H1 (cell line): Measurements from ENCODE around the gene RANBP9. TPM values are rescaled to one million over a fixed set of nuclear protein-coding genes. Genes with fewer than 3 reads are reported as not detected.

ENCODE experiments used
- CTCF ChIA-PET: fragments of 300-600 bp; sonication (Branson Sonifier 250); formaldehyde crosslinking; loops from one replicate; lab custom pipeline; 2021; ENCODE audit not compliant: partially characterized antibody; lab: Charles Lee
- POLR2A ChIA-PET: fragments of 300-600 bp; sonication (Branson Sonifier 250); formaldehyde crosslinking; loops from one replicate; lab custom pipeline; 2021; ENCODE audit warnings: inconsistent platforms; ENCODE audit not compliant: partially characterized antibody; lab: Charles Lee
- DNase-seq, 2 experiments: peaks; one replicate each; pipeline versions ENCODE4 v3.0.0 to v3.0.0-alpha.2; 2010 to 2022; ENCODE audit warnings: low spot score in 2 of 2, low read depth in 1 of 2, mixed read lengths in 1 of 2
- FAIRE-seq: peaks from 2 replicates; lab custom pipeline; 2011; peaks lifted over from hg19 to GRCh38; lab: Jason Lieb, UNC
- H2AFZ ChIP-seq: 2 replicates; pipeline ENCODE4 v1.8.1; 2012; ENCODE audit warnings: low read length, inconsistent platforms
- H2AK5ac ChIP-seq: 2 replicates; pipeline ENCODE4 v1.6.1; 2013; ENCODE audit warnings: low read depth, low read length
- H2BK120ac ChIP-seq: replicated peaks from 2 replicates; pipeline ENCODE3; 2013; ENCODE audit warnings: low read depth, low read length, inconsistent platforms
- H2BK12ac ChIP-seq: 2 replicates; pipeline ENCODE4 v1.6.1; 2013; ENCODE audit warnings: low read depth, low read length
- H2BK15ac ChIP-seq: 2 replicates; pipeline ENCODE4 v1.6.1; 2013; ENCODE audit warnings: low read length
- H2BK20ac ChIP-seq: 2 replicates; pipeline ENCODE4 v1.6.1; 2013; ENCODE audit warnings: low read length
- H2BK5ac ChIP-seq: 2 replicates; pipeline ENCODE4 v1.6.1; 2013; ENCODE audit warnings: low read depth, low read length
- H3K14ac ChIP-seq: 2 replicates; pipeline ENCODE4 v1.6.1; 2013; ENCODE audit warnings: inconsistent platforms; ENCODE audit not compliant: insufficient read length
- H3K18ac ChIP-seq: 2 replicates; pipeline ENCODE4 v1.6.1; 2013; ENCODE audit warnings: low read length; ENCODE audit errors: extremely low read depth
- H3K23ac ChIP-seq: 2 replicates; pipeline ENCODE4 v1.6.1; 2013; ENCODE audit warnings: inconsistent platforms; ENCODE audit not compliant: insufficient read length
- H3K23me2 ChIP-seq: 2 replicates; pipeline ENCODE4 v1.6.1; 2013; ENCODE audit warnings: low read depth, low read length
- H3K27ac ChIP-seq: 2 replicates; pipeline ENCODE4 v1.6.1; 2011; ENCODE audit warnings: low read depth, low read length, inconsistent platforms
- H3K27me3 ChIP-seq, 4 experiments: replicated peaks in 1 of 4; 1 replicate in 1 of 4; 2 replicates in 3 of 4; pipeline versions ENCODE4 v1.6.1 to v1.8.1; 2011 to 2013; ENCODE audit warnings: low read length in 3 of 4, mild to moderate bottlenecking in 3 of 4, inconsistent platforms in 2 of 4, mixed read lengths in 2 of 4, moderate library complexity in 1 of 4; ENCODE audit not compliant: control insufficient read depth in 3 of 4, insufficient read depth in 3 of 4; ENCODE audit errors: extremely low read depth in 1 of 4
- H3K36me3 ChIP-seq, 4 experiments: 2 replicates each; pipeline versions ENCODE4 v1.6.1 to v1.8.1; 2011 to 2013; ENCODE audit warnings: mild to moderate bottlenecking in 4 of 4, low read length in 3 of 4, moderate library complexity in 2 of 4, control low read depth in 1 of 4, inconsistent platforms in 1 of 4; ENCODE audit not compliant: insufficient read depth in 4 of 4, control insufficient read depth in 2 of 4
- H3K4ac ChIP-seq: replicated peaks from 2 replicates; pipeline ENCODE3; 2013; ENCODE audit warnings: low read length, low read depth, mixed read lengths, inconsistent platforms; ENCODE audit not compliant: insufficient read length
- H3K4me1 ChIP-seq, 4 experiments: replicated peaks in 1 of 4; 1 replicate in 1 of 4; 2 replicates in 3 of 4; pipeline versions ENCODE4 v1.6.1 to v1.8.1; 2011 to 2013; ENCODE audit warnings: low read length in 3 of 4, inconsistent platforms in 2 of 4, mixed read lengths in 1 of 4; ENCODE audit not compliant: insufficient read depth in 4 of 4, control insufficient read depth in 3 of 4
- H3K4me2 ChIP-seq, 2 experiments: 2 replicates each; pipeline versions ENCODE4 v1.6.1 to v1.8.1; 2011 to 2013; ENCODE audit warnings: low read depth in 2 of 2, low read length in 2 of 2, control low read depth in 1 of 2, inconsistent platforms in 1 of 2, mild to moderate bottlenecking in 1 of 2; ENCODE audit not compliant: insufficient read depth in 1 of 2
- H3K4me3 ChIP-seq, 4 experiments: fragments of 200-600, 300-600 bp in 1 of 4; sonication (generic), shearing (Covaris generic), sonication (Bioruptor Twin) in 1 of 4; 2 replicates each; pipeline versions ENCODE4 v1.5.1 to v1.8.1; 2011 to 2016; ENCODE audit warnings: low read length in 4 of 4, low read depth in 3 of 4, control low read depth in 2 of 4, inconsistent platforms in 2 of 4, mild to moderate bottlenecking in 2 of 4, mixed read lengths in 1 of 4, moderate library complexity in 1 of 4; ENCODE audit not compliant: insufficient read depth in 2 of 4; ENCODE audit errors: extremely low read depth in 1 of 4
- H3K56ac ChIP-seq: replicated peaks from 2 replicates; pipeline ENCODE3; 2013; ENCODE audit warnings: low read depth, mild to moderate bottlenecking, mixed read lengths, low read length, inconsistent platforms; ENCODE audit not compliant: insufficient read length
- H3K79me1 ChIP-seq: 2 replicates; pipeline ENCODE4 v1.6.1; 2013; ENCODE audit warnings: low read depth, low read length, control low read depth
- H3K79me2 ChIP-seq, 2 experiments: 2 replicates each; pipeline versions ENCODE4 v1.6.1 to v1.8.1; 2012 to 2013; ENCODE audit warnings: low read length in 2 of 2, mild to moderate bottlenecking in 2 of 2, inconsistent platforms in 1 of 2; ENCODE audit not compliant: insufficient read depth in 2 of 2, control insufficient read depth in 1 of 2
- H3K9ac ChIP-seq, 4 experiments: replicated peaks in 1 of 4; 1 replicate in 1 of 4; 2 replicates in 3 of 4; pipeline versions ENCODE4 v1.6.1 to v1.8.1; 2011 to 2013; ENCODE audit warnings: low read depth in 3 of 4, low read length in 3 of 4, control low read depth in 2 of 4, mild to moderate bottlenecking in 2 of 4, moderate library complexity in 2 of 4, inconsistent platforms in 1 of 4; ENCODE audit errors: extremely low read depth in 1 of 4
- H3K9me3 ChIP-seq, 2 experiments: 2 replicates each; pipeline versions ENCODE4 v1.6.1 to v1.8.1; 2012 to 2013; ENCODE audit warnings: mild to moderate bottlenecking in 2 of 2, moderate library complexity in 2 of 2, control low read depth in 1 of 2, inconsistent platforms in 1 of 2, low read depth in 1 of 2, low read length in 1 of 2, mixed read lengths in 1 of 2; ENCODE audit not compliant: insufficient read depth in 2 of 2
- H4K20me1 ChIP-seq, 2 experiments: replicated peaks in 1 of 2; 2 replicates each; pipeline versions ENCODE3 to v1.8.1; 2011 to 2013; ENCODE audit warnings: inconsistent platforms in 2 of 2, low read length in 2 of 2, mild to moderate bottlenecking in 1 of 2; ENCODE audit not compliant: insufficient read depth in 2 of 2, control insufficient read depth in 1 of 2
- H4K5ac ChIP-seq: 2 replicates; pipeline ENCODE4 v1.6.1; 2013; ENCODE audit warnings: low read length, low read depth, mixed read lengths, inconsistent platforms; ENCODE audit not compliant: insufficient read length
- H4K8ac ChIP-seq: 2 replicates; pipeline ENCODE4 v1.8.0; 2013; ENCODE audit warnings: mild to moderate bottlenecking, moderate library complexity, low read length, inconsistent platforms; ENCODE audit not compliant: insufficient read depth; ENCODE audit errors: extremely low read depth
- H4K91ac ChIP-seq: replicated peaks from 2 replicates; pipeline ENCODE3; 2013; ENCODE audit warnings: low read length, mixed read lengths, inconsistent platforms; ENCODE audit not compliant: insufficient read length
- EP300 ChIP-seq, 2 experiments: IDR thresholded peaks; 1 replicate in 1 of 2; 2 replicates in 1 of 2; pipeline ENCODE4 v1.6.1; 2011 to 2012; ENCODE audit warnings: low read depth in 2 of 2, low read length in 2 of 2, mild to moderate bottlenecking in 2 of 2, borderline replicate concordance in 1 of 2, inconsistent platforms in 1 of 2, moderate library complexity in 1 of 2
- FOSL1 ChIP-seq: IDR thresholded peaks from 2 replicates; pipeline ENCODE4 v1.6.1; 2011; ENCODE audit warnings: mild to moderate bottlenecking, low read depth, low read length, moderate library complexity; ENCODE audit not compliant: insufficient read depth
- HDAC6 ChIP-seq: IDR thresholded peaks from one replicate; pipeline ENCODE4 v1.7.1; 2012; ENCODE audit warnings: low read depth, mild to moderate bottlenecking, inconsistent platforms, low read length, moderate library complexity
- RAD21 ChIP-seq, 2 experiments: IDR thresholded peaks in 1 of 2; conservative IDR thresholded peaks in 1 of 2; 2 replicates each; pipeline ENCODE4 v1.6.1; 2011; ENCODE audit warnings: low read depth in 2 of 2, low read length in 2 of 2, improper control_type of control experiment in 1 of 2, inconsistent platforms in 1 of 2, mild to moderate bottlenecking in 1 of 2, moderate library complexity in 1 of 2
- SIRT6 ChIP-seq: IDR thresholded peaks from one replicate; pipeline ENCODE4 v1.7.1; 2012; ENCODE audit warnings: low read length, inconsistent platforms
- SIX5 ChIP-seq: IDR thresholded peaks from 2 replicates; pipeline ENCODE4 v1.6.1; 2011; ENCODE audit warnings: mild to moderate bottlenecking, low read depth, low read length
- SP2 ChIP-seq: IDR thresholded peaks from 2 replicates; pipeline ENCODE4 v1.6.1; 2012; ENCODE audit warnings: mild to moderate bottlenecking, low read length, inconsistent platforms
- SRF ChIP-seq: IDR thresholded peaks from 2 replicates; pipeline ENCODE4 v1.6.1; 2011; ENCODE audit warnings: mild to moderate bottlenecking, low read depth, low read length, moderate library complexity
- WGBS, 2 experiments: shearing (Covaris generic) in 1 of 2; methylation state at CpG; one replicate each; pipeline versions ENCODE4 v1.1.6 to v1.1.7; 2013 to 2015; ENCODE audit warnings: low lambda C conversion rate in 2 of 2, mixed read lengths in 2 of 2, inconsistent platforms in 1 of 2, low coverage in 1 of 2, missing lambda C conversion rate in 1 of 2; ENCODE audit not compliant: insufficient replicate concordance in 2 of 2, insufficient coverage in 1 of 2, insufficient read length in 1 of 2; ENCODE audit errors: extremely low coverage in 1 of 2, missing lambda C conversion rate in 1 of 2; 5-methylcytosine and 5-hydroxymethylcytosine counted together
- long read RNA-seq, 2 experiments: library from RNA in 1 of 2; library from capped mRNA in 1 of 2; stranded (forward); transcript quantifications; one replicate each; pipeline ENCODE4 v2.0.0, GENCODE V29; 2021; ENCODE audit warnings: inconsistent platforms in 1 of 2
- polyA minus RNA-seq, 3 experiments: library from RNA; depleted of rRNA, polyadenylated mRNA; stranded (reverse); fragments of >200 nt; gene quantifications; 1 replicate in 2 of 3; 2 replicates in 1 of 3; pipeline ENCODE4 v1.2.3, GENCODE V29; 2011
- polyA plus RNA-seq, 7 experiments: library from polyadenylated mRNA; depleted of rRNA in 3 of 7; stranded (reverse) in 5 of 7; unstranded in 2 of 7; fragments of >200 nt in 5 of 7; fragments of 200-250 nt in 2 of 7; gene quantifications; 1 replicate in 5 of 7; 2 replicates in 1 of 7; 4 replicates in 1 of 7; pipeline versions ENCODE4 v1.2.1 to v1.2.3, GENCODE V29; 2011 to 2013; ENCODE audit warnings: missing spikeins in 2 of 7, mixed read lengths in 2 of 7
- total RNA-seq: library from RNA; stranded (reverse); fragmentation: NEBNext Ultra II Directional; extraction: Animal tissue kit (Norgen Biotek cat#: 25700); gene quantifications from 2 replicates; pipeline ENCODE4 v1.2.1, GENCODE V29; 2021

RANBP9 gene
- total RNA-seq (34.3 and 36.7 TPM in 2 replicates), polyA plus RNA-seq (2011; rRNA removed) (8.0 and 13.0 TPM in 2 replicates), polyA minus RNA-seq (2011; rRNA and poly(A)+ RNA removed) (16.9 and 25.5 TPM in 2 replicates)
- 15.9 TPM for polyA plus RNA-seq (2011; cell fraction: cytosol; rRNA removed)
- polyA plus RNA-seq (2011; cell fraction: nucleus; rRNA removed): 9.9 TPM
- 21.7 to 23.9 TPM (median 22.7 TPM) in 4 replicates for polyA plus RNA-seq (2012, experiment 1 of 2)
- 5.9 TPM for polyA plus RNA-seq (2012, experiment 2 of 2)
- 17.6 TPM for polyA plus RNA-seq (2013, experiment 1 of 2)
- 18.0 TPM for polyA plus RNA-seq (2013, experiment 2 of 2)
- 19.9 TPM for polyA minus RNA-seq (2011; cell fraction: cytosol; rRNA and poly(A)+ RNA removed)
- polyA minus RNA-seq (2011; cell fraction: nucleus; rRNA and poly(A)+ RNA removed): 17.0 TPM
- long read RNA-seq, experiment 1, partial matches to known transcripts: 19 of 33 reads
- long read RNA-seq, experiment 1, other reads (novel, unspliced or antisense): 6 of 33 reads
- long read RNA-seq, experiment 2, partial matches to known transcripts: 0 of 7 reads
- long read RNA-seq, experiment 2, other reads (novel, unspliced or antisense): 6 of 7 reads

- FAIRE-seq: no peak
- TF ChIP-seq HDAC6 (no peak), RAD21 (IDR thresholded peaks at IDR 0.05 in 1 of 2, conservative IDR thresholded peaks at IDR 0.05 in 1 of 2; ENCODE audit: low read depth in 2 of 2, low read length in 2 of 2) (peak in 1 of 2 experiments; percentile 37; a peak in 1 of 4 replicates), EP300 (IDR thresholded peaks at IDR 0.05; ENCODE audit: borderline replicate concordance in 1 of 2, low read depth in 2 of 2, low read length in 2 of 2) (no peak), SIRT6 (no peak), FOSL1 (peak; percentile 96), SRF (peak; percentile 85), SIX5 (no peak), SP2 (no peak)
These were observed at the start of gene RANBP9 for GRCh38 chr6:13711733-13712598. TSS of gene RANBP9 (minus strand) at chr6:13711835. CDS start at chr6:13711505, 330 bp downstream.

More at GRCh38 chr6:13711733-13712598, at the start of gene RANBP9:
- H3K4me3 ChIP-seq: peak within 1 kb of the TSS; percentile 74 to 96 (median 82)
- no peak within 1 kb of the TSS for H2BK120ac ChIP-seq
- peak within 1 kb of the TSS; percentile 34 for H4K91ac ChIP-seq
- POLR2A ChIA-PET: interaction anchor here (0.8 to 1.5 kb wide), 9 partner anchors 11 to 103 kb away, joined by 3 to 10 read pairs (median 4); partner anchors contain the start of gene NOL7
- no peak within 1 kb of the TSS for H3K14ac ChIP-seq
- peaks cover 8 to 15% of the 10 kb centered on the region in 2 experiments; a peak in 3 of 4 replicates for H3K9me3 ChIP-seq
- CTCF ChIA-PET: interaction anchor here (1.2 to 1.4 kb wide), 2 partner anchors 11 to 85 kb away, joined by 4 to 5 read pairs; no protein-coding TSS in a partner anchor
- H2AFZ ChIP-seq: peak within 1 kb of the TSS; percentile 65
- no peak within 1 kb of the TSS for H3K4ac ChIP-seq
- H2BK5ac ChIP-seq: no peak within 1 kb of the TSS
- peaks cover 9 to 36% of the 10 kb centered on the region in 2 experiments for H3K79me2 ChIP-seq
- peak; percentile 71 to 87 for DNase-seq
- H2BK15ac ChIP-seq: no peak within 1 kb of the TSS
- no peaks in the 10 kb centered on the region for H3K4me1 ChIP-seq
- 0 out of 2 replicates have a peak, but pooled peaks cover 8% of the 10 kb centered on the region for H3K23me2 ChIP-seq
- 3% methylated on average over 44 of the region's 102 CpGs; no CpG with 5 or more reads in 1 of the 2 experiments for WGBS, 2 experiments
- H3K27me3 ChIP-seq: no peaks in the 10 kb centered on the region
- H2BK20ac ChIP-seq: no peak within 1 kb of the TSS
- peak within 1 kb of the TSS; percentile 93 for H3K27ac ChIP-seq
- H3K79me1 ChIP-seq: 0 out of 2 replicates have a peak, but pooled peaks cover 2% of the 10 kb centered on the region
- H3K4me2 ChIP-seq: peak within 1 kb of the TSS; percentile 74 to 86
- H4K20me1 ChIP-seq: peaks cover 0 to 11% of the 10 kb centered on the region in 2 experiments
- H3K56ac ChIP-seq: peak within 1 kb of the TSS; percentile 0
- no peak within 1 kb of the TSS for H2BK12ac ChIP-seq
- H2AK5ac ChIP-seq: no peak within 1 kb of the TSS
- H3K23ac ChIP-seq: no peak within 1 kb of the TSS
- H3K9ac ChIP-seq: peak within 1 kb of the TSS; percentile 81 to 89 (median 85)
- peak within 1 kb of the TSS; percentile 16 for H4K5ac ChIP-seq
- peaks cover 0 to 6% (median 0%) of the 10 kb centered on the region in 4 experiments; a peak in 2 of 8 replicates for H3K36me3 ChIP-seq
- H4K8ac ChIP-seq: peak within 1 kb of the TSS; percentile 95
- no peak within 1 kb of the TSS; the same call in 1 of the 2 replicates for H3K18ac ChIP-seq
